NCI-H187 (cell line): Measurements from ENCODE around the gene CEBPE.

ENCODE experiments used
- DNase-seq, 2 experiments: peaks; one replicate each; lab custom pipeline; 2025; lab: John Stamatoyannopoulos, UW

The CEBPE gene

GRCh38 chr14:23076785-23077408 is 42.2 kb downstream of the CEBPE start:
- no peak for DNase-seq

GRCh38 chr14:23074906-23075305 is 44.1 kb downstream of the CEBPE start:
- DNase-seq, result no peak

- DNase-seq, result no peak
Measured at GRCh38 chr14:23071921-23072539, 47.0 kb downstream of the CEBPE start.

GRCh38 chr14:23071244-23071920 is 47.7 kb downstream of the CEBPE start:
- DNase-seq, result no peak

- DNase-seq, result no peak
Measured at GRCh38 chr14:23070262-23071129, 48.6 kb downstream of the CEBPE start.

- no peak for DNase-seq
Measured at GRCh38 chr14:23069413-23069806, 49.6 kb downstream of the CEBPE start.

- no peak for DNase-seq
Measured at GRCh38 chr14:23068789-23069412, 50.2 kb downstream of the CEBPE start.

- DNase-seq, result no peak
Measured at GRCh38 chr14:23067847-23068788, 50.9 kb downstream of the CEBPE start.
